Measurements from ENCODE around the gene KIF1B. TPM values are rescaled to one million over a fixed set of nuclear protein-coding genes. Genes with fewer than 3 reads are reported as not detected.
"Not testable (repeated sequence)": the region's sequence is repeated elsewhere in the genome, so short reads cannot be mapped to it uniquely, and the experiment has no call there.

The KIF1B gene
- total RNA-seq, 1 donor from 2014 or later = 42.1 TPM

DNA sequence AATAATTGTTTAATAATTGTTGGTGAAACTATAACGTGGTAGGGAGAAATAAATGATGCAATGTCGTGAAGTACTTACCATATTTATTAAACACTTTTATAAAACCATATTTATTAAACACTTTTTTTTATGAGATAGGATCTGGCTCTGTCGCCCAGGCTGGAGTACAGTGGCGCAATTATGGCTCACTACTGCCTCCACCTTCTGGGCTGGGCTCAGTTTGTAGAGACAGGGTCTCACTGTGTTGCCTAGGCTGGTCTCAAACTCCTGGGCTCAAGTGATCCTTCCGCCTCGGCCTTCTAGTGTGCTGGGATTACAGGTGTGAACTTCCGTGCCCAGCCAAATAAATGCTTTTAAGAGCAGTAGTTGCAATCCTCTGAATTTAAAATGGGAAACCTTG lies 112.5 kb downstream of the KIF1B start:
- DNase-seq (ENCODE audit: extremely low read depth, low read depth, low spot score) = no peak

DNA sequence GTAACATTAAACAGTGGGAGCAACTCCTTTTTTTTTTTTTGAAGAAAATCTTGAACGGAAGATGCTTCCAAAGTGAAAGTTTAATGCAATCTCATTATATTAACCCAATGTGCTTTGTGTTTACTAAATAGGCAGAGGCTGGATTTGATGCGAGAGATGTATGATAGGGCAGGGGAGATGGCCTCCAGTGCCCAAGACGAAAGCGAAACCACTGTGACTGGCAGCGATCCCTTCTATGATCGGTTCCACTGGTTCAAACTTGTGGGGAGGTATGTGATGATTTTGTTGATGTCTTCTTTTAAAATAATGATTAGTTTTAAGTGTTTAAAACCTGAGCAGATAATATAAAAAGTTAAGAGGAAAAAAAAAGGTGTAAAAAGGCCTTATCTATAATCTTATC lies 114.3 kb downstream of the KIF1B start:
- no peak for DNase-seq (ENCODE audit: extremely low read depth, low read depth, low spot score)

DNA sequence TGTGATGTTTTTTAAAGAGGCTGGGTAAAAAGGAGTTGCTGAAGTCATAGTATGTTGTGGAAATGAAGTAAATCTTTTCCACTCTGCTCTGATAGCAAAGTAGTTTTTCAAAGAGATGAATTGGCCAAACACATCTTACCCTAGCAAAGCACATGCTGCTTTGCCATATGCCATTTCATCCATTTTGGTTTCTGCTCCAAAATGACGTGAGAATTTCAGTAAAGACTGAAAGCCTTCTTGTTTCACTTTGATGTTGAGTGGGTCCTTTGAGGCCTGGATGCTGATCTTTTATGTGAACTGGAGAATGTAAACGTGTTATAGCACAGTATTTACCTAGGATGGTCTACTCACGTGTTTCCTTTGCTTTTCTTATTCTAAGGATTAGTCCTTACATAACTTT lies 115.2 kb downstream of the KIF1B start:
- no peak for DNase-seq (ENCODE audit: extremely low read depth, low read depth, low spot score)

DNA sequence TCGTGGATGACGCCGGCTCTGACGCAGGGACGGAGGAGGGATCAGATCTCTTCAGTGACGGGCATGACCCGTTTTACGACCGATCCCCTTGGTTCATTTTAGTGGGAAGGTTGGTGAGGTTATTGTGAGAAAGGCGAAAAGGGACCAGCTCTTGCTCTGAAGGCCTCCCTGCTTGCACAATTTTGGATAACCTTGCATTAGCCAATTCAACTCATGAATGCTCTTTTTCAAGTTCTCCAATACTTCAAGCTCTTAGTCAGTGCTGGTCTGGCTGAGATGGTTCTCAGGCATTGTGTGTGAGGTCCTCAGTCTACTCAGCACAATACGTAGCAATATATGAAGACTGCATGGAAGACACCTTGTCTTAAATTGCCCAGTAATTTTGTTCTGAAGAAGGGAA lies 115.9 kb downstream of the KIF1B start:
- DNase-seq (ENCODE audit: extremely low read depth, low read depth, low spot score) = no peak

DNA sequence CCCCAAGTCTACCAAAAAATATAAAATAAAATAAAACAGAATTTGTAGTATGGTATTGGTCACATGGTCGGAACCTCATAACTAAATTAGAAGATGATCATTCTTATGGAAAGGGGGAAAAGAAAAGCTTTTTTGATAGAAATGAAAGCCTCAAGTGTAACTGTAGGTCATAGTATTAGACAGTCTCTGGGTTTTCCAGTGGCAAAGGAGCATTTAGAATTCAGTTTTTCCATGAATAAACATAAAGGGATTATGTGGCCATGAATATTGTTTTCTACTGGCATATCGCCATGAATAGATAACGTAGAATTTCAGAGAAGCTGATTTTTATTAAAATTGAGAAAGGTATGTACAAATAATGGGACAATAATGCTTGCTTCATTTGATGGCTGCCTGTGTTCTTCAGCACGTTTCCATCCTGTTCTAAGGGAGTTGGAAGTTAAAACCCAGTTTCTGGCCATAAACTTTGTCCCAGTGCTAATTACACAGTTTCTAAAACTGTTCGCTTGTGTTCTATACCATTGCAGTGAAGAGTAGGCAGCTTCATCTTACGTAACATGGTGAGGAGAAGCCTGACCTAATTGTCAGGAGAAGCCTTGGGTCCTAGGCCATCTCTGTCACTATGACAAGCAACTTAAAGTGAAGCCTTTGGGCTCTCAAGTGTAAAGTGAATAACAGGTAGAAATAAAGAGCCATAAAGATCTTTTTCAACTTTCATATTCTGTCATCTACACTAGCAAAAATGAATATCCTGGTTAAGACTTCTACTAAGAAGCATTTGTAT lies 118.0 kb downstream of the KIF1B start:
- no peak for DNase-seq (ENCODE audit: extremely low read depth, low read depth, low spot score)

DNA sequence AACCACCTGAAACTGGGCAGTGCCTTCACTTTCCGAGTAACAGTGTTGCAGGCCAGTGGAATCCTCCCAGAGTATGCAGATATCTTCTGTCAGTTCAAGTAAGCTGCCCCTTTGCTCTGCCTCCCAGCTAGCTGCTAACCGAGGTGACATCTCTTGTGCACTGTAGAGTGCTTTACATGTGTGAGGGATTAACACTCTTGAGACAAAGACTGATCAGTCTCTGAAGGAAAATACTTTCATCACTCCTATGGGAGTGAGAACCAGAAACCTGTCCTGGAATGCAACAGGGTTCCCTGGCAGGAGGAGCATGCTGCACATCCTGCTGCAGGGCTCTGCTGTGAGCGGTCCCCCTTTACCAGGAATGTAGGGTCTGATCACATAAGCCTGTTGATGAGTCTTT lies 127.1 kb downstream of the KIF1B start:
- no peak for DNase-seq (ENCODE audit: extremely low read depth, low read depth, low spot score)

DNA sequence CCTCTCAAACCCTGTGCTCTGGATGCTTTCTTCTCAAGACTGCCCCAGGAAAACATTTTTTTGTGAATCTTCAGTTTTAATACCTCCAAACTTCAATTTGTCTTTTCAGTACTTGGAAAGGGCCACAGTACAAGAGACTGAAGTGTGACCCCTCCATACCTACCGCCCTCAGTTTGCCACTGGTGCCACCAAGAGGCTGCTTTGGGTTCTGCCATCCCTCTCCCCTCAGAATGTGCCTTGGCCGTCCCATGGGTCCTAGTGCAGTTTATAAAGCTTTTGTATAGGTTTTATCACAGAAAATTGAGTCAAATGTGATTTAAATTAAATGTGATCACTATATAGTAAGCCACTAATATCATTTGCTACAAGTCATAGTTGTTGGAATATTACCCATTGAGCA lies 127.7 kb downstream of the KIF1B start:
- no peak for DNase-seq (ENCODE audit: extremely low read depth, low read depth, low spot score)

DNA sequence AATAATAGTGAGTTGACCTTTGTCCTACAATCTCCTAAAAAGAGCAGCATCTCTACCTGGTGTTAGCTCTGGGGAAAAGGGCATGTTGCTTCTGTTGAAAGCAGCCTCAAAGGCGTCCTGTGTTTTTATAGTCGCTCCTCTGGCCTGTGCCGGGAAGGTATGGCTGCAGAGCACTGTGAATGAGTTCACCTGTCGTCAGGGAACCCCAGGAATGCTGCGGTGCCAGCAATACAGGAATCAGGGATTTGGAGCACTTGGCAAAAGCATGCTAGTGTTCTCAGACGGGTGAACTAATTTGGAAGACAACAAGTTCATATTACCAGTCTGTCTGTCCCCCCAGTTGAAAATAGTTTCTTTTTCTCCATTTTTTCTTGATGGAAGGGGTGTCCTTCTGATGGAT lies 128.2 kb downstream of the KIF1B start:
- DNase-seq (ENCODE audit: extremely low read depth, low read depth, low spot score) = no peak

DNA sequence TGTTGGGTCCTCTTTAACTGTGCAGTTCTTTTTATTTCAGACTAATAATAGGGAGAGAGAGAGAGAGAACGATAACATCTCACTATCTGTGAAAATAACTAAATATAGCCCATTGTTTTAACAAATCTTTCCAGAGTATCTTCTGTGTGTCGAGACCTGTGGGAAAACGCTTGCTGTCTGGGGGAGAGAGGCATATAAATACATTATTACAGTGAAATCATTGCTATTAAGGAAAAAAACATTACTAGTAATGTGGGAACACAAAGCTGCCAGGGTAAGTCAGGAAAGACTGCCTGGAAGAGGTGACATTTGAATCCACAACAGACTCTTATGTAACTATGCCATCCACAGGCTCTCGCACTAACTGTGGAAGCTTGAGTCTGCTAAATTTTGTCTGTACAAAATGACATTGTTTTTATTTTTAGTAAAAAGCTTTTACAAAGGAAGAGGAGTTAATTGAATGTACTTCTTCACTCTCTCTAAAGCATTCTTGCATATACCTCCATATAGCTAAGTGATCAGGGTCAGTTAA lies 128.7 kb downstream of the KIF1B start:
- DNase-seq (ENCODE audit: extremely low read depth, low read depth, low spot score) = no peak

DNA sequence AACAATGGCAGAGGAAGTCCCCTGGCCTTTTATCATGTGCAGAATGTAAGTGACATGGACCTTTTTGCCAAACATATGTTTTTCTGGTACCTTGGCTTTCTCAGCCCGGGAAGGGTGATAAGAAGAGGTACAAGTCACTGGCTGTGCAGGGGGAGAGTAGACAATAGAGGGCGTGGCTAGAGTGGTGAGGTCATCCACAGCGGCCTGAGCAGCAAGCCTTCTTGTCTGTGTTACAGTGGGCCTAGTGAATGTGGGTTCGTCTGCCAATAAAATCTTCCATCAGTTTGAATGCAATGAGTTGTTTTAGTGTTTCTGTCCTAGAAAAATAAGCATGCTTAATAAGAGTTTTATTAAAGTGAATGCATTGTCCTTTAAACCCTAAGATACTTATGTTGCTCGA lies 129.4 kb downstream of the KIF1B start:
- DNase-seq (ENCODE audit: extremely low read depth, low read depth, low spot score) = peak; percentile 57

DNA sequence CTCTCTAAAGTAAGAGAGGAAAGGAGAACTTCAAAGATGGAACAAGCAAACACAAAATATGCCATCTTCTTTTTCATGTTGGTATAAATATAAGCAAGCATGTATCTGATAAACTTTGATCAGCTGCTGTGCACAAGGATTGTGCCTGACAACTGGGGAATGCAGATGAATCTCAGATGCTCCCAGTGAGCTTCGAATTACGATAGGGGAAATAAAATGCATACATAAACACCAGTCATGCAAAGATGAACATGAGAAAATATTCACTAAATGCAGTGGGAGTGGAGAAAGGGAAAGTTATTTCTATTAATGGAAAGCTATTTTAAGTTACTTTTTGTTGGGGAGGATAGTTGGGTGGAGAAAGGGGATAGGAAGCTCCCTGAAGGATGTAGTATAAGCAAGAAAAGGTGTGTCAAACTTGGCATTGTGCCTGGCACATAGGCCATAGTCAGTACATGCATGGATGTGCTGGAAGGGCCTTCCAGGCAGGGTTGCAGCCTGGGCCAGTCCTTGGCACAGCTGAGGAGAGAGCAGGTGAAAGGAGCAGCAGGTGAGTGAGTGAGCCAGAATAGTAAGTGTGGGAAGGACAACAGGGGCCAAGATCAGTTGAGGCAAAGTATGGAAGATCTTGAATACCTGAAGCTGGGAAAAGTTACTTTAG lies 130.7 kb downstream of the KIF1B start:
- DNase-seq (ENCODE audit: extremely low read depth, low read depth, low spot score) = no peak

DNA sequence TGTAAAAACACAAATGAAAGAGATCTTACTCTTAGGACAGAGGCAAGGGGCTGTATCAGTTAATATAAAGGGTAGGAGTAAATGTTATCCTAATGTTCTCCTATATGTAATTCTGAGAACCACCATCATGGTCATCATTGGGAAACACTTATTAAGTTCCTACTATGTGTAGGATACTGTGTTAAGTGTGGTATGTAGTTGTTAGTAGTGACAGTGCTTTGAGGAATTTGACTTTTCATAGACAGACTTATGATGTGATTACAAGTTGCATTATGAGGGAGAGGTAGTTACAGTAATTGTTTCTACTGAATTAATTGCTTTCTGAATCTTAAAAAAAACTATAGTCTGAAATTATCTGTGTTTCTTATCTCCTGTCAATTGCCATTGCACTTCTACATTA lies 136.7 kb downstream of the KIF1B start:
- no peak for DNase-seq (ENCODE audit: extremely low read depth, low read depth, low spot score)

DNA sequence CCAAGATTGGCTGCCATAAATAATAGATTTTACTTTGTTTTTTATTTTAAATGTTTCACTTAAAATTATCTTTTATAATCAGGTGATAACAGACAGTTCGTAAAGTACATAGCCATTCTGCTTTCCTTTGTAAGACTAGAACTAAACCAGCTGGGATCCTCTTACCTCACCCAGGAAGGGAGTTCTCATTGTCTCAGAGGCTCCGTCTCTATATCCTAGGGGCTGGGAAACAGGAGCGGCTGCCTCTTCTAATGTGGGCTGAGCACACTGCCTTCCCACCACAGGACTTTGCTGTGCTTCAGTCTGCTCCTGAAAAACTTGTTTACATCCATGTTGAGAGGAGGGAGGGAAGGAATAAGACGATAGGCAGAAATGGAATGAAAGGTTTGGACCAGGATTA lies 142.9 kb downstream of the KIF1B start:
- DNase-seq (ENCODE audit: extremely low read depth, low read depth, low spot score) = no peak

DNA sequence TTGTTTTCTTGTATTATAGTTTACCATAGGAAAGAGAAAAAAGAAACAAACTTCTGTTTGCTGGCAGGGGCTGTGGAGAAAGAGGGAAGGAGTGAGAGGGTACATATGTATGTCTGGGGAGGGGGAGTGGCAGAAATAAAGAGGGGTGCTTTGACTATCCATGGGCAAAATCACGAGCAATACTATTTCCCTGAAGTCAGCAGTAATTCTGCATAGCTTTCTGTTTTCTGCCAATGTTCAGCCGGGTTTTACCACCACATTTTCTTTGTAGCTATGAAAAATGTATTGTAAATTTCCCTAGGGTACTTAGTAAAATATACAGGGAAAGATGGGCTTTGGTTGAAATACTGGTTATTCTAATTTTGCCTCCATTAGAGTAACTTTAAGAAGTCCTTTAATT lies 143.3 kb downstream of the KIF1B start:
- no peak for DNase-seq (ENCODE audit: extremely low read depth, low read depth, low spot score)

DNA sequence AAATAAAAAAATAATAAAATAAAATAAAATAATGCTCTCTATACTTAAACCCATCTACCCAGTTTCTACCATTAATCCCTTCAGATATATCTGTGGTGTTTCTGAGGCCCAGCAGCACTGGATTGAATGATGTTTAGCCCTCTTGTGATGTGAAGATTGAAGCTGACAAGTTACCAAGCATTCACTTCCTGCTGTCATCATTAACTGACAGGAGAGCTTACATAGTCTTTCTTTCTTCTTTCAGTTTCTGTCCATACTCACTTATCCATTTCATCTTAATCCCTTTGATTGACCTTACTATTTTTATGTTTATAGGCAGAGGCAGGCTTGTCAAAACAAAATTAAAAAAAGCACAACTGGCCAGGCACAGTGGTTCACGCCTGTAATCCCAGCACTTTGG lies 149.7 kb downstream of the KIF1B start:
- no peak for DNase-seq (ENCODE audit: extremely low read depth, low read depth, low spot score)

DNA sequence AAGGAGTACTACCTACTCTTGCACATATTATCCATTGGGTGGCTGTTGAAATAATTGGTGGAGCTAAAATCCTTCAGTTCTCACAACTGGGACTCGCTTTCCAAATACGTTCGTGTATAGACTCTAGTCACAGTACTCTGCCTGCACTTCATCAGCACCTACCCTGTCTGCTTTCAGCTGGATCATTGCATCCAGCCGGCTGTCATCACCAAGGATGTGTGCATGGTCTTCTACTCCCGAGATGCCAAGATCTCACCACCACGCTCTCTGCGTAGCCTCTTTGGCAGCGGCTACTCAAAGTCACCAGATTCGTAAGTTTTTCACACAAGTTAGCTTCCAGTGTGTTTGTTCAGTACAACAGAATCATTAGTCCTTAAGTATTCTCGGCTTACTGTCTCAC lies 151.1 kb downstream of the KIF1B start:
- DNase-seq (ENCODE audit: extremely low read depth, low read depth, low spot score) = no peak

DNA sequence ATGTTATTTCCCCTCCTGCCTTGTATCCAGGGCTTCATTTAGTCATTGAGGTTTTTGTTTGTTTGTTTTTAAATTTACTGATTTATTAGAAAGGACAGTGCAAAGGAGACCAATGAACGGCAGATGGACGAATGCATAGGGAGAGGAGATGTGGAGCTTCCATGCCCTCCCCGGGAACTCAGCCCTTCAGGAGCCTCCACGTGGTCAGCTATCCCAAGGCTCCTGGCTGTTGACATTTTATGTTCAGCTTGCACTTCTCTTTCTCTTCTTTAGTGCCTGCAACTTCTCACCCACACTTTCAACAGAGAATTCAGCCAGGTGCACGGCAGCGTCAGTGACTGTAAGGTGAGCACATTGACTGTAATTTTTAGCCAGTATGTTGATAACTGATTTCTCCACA lies 157.8 kb downstream of the KIF1B start:
- DNase-seq (ENCODE audit: extremely low read depth, low read depth, low spot score) = no peak

DNA sequence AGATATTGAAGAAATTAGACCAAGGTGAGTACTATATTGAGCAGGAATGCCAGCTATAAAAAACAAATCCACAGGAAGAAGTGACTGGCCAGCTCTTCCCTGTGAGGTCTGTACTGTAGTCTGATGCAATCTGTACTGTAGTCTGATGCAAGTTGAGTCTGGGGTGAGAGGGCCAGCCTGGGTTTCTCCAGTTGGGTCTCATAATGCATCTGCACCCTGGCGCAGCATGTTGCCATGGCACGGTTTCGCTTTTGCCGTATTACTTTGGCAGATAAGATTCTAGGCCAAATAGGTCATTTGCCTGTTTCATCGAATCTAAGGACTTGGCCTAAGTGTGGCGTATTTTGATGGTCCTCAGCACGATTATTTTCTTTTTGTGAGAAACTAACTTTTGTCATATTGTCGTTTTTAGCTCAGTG lies 164.1 kb downstream of the KIF1B start:
- DNase-seq (ENCODE audit: extremely low read depth, low read depth, low spot score) = no peak

DNA sequence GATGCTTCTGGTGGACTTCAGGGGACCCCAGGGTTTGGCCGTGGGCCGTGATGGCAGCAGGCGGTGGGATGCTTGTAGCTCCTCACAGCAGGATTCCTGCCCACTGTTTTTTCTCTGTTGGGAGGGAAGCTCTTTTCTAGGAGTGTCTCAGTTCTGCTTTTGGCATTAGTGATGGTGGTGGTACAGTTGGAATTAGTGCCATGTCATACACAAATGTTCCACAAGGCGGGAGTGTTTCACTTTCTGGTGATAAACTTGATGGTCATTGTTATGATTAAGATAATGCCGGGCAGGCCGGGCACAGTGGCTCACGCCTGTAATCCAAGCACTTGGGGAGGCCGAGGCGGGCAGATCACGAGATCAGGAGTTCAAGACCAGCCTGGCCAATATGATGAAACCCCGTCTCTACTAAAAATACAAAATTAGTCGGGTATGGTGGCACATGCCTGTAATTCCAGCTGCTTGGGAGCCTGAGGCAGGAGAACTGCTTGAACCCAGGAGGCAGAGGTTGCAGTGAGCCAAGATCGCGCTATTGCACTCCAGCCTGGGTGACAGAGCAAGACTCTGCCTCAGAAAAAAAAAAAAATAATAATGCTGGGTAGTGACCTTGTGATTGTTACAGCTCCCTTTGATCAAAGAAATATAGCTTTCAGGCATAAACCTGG lies 167.1 kb downstream of the KIF1B start:
- DNase-seq (ENCODE audit: extremely low read depth, low read depth, low spot score) = not testable (repeated sequence)

DNA sequence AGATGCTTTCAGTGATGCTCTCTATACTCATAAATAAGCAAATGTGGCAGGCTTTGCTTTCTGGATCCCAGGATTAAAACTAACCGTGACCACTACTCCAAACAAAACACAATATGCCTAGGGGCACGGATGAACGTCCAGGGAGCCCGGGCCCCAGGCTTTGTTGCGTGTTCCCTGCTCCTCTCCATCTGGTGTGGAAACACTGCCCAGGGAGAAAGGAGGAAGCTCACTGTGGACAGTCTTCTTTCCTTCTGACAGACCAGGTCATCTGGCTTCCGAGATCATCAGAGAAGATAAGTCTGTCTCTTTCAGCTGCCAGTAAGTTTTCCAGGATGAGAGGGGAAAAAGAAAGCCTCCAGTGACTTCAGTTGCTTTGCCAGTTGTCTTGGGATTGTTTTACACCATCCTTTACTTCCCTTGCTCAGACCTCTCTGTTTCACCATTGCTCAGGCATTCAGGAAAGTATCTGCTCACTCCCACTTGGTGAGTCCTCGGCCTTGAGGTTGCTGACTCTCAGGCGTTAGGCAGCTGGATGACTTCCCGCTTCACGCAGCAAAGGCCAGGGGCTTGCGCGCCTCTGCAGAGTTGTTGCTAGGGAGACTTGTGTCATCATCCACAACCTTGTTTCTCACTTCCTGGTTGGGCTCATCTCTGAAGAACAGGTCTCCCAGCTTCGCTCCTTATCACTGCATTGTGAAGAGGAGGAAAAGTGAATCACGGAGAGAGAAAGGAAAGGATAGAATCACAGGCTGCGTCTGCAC lies 167.9 kb downstream of the KIF1B start:
- DNase-seq (ENCODE audit: extremely low read depth, low read depth, low spot score) = no peak

DNA sequence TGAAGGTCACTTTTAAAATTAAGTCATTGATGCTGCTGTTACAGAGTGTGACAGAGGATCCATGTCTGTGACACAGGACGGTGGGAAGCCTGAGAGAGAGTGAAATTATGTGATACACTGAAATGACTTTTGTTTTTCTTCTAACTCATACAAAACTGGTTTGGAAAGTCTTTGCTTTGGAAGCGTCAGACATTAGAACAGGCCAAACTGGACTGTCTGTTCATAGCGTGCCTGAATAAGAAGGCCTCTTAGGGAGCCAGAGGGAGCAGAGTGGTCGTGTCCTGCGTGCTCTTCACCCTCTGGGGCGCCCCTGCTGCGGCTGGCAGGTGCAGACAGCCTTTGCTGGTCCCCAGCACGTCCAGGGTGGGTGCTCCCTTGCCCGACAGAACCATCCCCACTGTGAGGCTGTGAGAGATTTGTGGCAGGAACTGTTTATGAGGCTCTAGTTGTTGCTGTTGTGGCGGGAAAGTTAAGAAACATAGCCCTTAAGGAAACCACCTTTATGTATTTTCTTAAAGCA lies 168.8 kb downstream of the KIF1B start:
- DNase-seq (ENCODE audit: extremely low read depth, low read depth, low spot score) = no peak
